GM18867 (cell line): Measurements from ENCODE around the gene RBM41.
"Not testable (repeated sequence)": the region's sequence is repeated elsewhere in the genome, so short reads cannot be mapped to it uniquely, and the experiment has no call there.

Experiments
- ATAC-seq: cut with Tn5 transposase; IDR thresholded peaks from one replicate; pipeline ENCODE4 v1.9.1; 2021; ENCODE audit warnings: mild to moderate bottlenecking, moderate library complexity; ENCODE audit not compliant: unreplicated experiment

The RBM41 gene

DNA sequence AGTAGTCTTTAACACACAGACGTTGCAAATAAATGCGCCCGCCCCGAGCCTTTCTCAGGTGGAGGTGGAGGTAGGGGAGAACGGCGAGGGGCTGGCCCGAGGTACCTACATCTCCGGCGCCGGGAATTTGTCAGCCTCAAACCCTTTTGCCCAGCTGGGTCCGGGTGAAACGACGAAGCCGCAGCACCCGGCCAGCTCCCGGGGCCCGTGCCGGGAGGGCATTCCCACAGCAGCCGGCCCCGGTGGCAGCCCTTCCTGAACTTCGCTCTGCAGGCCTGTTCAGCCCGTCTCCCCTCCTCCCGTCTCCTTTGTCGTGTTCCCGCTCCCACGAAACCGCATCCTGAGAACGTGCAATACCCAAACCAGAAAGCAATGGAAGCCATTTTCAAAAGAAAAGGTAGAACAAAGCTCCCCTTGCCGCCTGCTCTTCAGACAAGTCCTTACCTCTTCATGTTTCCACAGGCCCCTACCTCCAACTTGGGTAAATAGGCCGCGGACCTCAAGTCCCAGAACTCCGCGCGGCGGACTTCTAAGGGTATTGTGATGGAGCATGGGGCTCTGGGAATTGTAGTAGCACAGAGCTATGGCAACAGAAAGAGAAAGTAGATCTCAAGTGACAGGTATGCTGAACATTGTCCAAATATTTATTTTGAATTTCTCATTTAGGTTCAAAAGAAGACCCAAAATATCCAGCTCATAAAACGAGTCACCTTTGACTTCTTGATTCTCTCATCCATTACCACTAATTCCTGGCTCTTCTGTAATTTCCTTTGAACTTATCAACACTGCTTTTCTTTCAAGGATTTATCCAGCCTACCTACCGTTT is at the start of gene RBM41:
Gene RBM41, minus strand, starts transcription at position 501 of the 826 bp plus-strand sequence. Its CDS starts 49 bp downstream, at position 452.
- ATAC-seq: peak; percentile 99

DNA sequence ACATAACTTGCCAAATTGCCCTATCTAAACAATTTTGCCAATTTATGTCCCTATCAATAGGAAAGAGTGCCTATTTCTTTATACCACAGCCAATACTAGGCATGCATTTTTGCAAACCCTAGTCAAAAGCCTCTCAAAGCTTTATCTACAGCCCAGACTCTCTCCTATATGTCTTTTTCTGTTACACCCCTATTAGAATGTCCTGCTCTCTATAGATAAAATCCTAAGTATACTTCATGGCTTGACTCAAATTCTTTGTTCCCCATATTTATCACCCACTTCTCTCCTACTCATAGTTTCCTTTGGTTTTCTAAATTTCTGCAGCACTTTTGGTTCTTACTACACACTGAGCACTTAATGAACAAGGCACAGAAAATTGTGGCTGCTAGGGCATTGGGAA is 49.6 kb upstream of the RBM41 start:
- ATAC-seq: no peak

DNA sequence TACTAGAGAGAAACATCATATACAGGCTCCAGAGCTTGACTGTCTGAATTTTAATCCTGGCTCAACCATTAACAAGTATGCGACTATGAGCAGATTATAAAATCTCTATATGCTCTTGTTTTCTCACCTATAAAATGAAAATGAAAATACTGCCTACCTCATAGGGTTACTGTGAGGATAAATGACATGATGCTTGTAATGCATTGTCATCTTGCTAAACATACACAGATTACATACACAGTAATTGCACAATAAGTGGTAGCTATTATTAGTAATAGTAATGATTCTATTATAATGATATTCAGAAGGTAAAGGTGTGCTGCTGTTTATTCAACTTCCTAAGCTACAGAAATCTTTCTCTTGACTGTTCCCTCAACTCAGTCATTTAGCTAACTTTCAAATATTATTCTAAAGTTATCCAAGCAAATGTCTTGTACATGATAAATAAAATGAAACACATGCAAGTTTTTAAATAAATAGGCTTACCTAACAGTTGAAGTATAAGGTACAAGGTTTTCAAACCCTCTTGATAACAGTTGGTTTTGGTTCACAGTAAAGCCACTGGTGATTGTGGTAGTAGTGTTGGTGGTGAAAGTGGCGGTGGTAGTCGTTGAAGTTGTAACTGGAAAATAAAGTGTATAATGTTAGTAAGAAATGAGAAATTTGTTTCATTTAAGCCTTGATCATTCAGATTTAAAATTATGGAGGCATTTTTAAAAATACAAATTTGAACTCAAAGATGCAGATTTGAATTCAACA is 48.7 kb upstream of the RBM41 start:
- ATAC-seq: no peak

DNA sequence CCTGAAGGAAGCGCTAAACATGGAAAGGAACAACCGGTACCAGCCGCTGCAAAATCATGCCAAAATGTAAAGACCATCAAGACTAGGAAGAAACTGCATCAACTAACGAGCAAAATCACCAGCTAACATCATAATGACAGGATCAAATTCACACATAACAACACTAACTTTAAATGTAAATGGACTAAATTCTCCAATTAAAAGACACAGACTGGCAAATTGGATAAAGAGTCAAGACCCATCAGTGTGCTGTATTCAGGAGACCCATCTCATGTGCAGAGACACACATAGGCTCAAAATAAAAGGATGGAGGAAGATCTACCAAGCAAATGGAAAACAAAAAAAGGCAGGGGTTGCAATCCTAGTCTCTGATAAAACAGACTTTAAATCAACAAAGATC is 39.0 kb upstream of the RBM41 start:
- ATAC-seq: not testable (repeated sequence)

DNA sequence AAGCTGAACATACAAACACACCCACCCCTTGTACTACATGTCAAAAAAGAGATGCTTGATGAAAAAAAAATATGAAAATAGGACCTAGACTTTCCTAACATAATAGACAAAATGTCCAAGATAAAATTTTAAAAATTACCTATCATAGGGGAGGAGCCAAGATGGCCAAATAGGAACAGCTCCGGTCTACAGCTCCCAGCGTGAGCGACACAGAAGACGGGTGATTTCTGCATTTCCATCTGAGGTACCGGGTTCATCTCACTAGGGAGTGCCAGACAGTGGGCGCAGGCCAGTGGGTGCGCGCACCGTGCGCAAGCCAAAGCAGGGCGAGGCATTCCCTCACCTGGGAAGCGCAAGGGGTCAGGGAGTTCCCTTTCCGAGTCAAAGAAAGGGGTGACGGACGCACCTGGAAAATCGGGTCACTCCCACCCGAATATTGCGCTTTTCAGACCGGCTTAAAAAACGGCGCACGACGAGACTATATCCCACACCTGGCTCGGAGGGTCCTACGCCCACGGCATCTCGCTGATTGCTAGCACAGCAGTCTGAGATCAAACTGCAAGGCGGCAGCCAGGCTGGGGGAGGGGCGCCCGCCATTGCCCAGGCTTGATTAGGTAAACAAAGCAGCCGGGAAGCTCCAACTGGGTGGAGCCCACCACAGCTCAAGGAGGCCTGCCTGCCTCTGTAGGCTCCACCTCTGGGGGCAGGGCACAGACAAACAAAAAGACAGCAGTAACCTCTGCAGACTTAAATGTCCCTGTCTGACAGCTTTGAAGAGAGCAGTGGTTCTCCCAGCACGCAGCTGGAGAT is 37.2 kb upstream of the RBM41 start:
- not testable (repeated sequence) for ATAC-seq

DNA sequence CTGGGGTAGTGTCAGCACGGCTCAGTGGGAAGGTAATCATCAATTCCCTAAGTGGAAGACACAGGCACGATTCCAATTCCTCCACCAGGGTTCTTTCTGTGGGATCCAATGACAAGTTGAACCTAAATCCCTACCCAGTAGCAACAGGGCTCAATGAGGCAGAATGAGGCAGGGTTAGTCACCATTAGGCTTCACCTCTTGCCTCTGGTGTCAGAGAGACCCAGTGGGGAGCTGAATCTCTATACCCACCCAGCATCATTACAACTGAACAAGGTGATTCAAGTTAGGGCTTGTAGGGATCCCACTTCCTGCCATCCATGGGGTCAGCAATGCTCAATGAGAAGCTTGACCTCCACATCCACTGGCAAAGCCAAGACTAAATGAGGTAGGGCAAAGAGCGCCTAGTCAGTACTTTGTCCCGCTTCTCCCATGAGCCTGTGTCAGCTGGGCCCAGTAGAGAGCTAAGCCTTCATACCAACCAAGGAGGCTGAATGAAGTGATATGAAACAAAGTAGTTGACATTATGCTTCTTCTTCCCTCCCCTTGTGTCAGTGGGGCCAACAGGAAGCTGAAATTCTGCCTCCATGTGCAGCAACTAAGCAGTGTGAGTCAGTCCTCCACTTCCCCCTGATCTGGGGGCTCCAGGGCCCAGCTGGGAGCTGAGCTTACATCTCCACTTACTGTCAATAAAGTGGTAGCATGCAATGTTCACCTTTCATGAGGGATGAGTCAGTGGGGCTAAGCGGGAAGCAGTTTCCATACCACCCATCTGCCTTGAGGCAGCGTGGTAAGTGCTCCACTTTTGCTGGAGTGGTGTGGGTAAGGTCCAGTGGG is 36.4 kb upstream of the RBM41 start:
- ATAC-seq: no peak

DNA sequence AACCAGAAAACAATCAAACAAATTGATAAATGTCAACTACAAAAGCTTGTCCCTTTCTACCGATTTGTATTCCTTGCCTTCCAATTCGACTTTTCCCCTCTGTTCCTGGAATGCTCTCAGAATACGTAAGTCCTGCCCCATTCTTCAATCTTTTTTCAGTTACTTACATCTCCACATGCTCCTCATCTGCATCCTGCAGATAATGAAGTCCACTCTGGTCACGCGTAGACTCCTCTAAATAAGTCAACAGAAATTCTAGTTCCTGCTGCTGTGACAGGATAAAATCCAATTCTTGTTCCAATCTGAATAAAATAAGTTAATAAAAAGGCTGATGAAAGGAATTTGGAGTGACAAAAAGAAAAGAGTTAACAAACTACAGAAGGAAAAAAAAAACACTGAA is 34.4 kb upstream of the RBM41 start:
- no peak for ATAC-seq

DNA sequence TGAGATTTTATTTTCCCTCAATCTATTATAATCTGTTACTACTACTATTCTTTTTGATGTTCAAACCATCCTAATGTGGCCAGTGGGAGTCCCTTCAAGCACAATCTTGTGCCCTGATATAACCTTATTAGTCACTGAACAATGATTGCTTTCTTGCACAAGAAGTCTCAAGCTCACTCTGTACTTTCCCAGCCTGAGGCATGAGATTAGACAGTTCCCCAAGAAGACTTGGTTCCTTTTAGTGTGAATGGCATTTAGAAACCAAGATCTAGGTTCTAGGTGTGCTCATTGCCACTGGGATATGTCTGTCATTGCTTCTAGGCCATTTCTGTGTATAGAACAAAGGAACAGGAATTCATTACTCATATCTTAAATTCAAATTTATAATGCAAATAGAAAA is 28.0 kb upstream of the RBM41 start:
- ATAC-seq: no peak

DNA sequence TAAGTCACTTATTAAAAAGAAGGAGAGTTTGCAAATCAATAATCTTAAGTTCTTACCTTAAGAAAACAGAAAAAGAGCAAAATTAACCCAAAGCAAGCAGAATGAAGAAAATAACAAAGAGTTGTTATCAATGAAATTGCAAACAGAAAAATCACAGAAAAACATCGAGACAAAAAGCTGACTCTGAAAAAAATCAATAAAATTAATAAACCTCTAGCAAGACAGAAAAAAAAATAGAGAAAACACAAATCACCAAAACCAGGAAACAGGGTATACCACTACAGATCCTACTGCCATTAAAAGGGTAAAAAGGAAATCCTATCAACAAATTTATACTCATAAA is 17.3 kb upstream of the RBM41 start:
- ATAC-seq: no peak

DNA sequence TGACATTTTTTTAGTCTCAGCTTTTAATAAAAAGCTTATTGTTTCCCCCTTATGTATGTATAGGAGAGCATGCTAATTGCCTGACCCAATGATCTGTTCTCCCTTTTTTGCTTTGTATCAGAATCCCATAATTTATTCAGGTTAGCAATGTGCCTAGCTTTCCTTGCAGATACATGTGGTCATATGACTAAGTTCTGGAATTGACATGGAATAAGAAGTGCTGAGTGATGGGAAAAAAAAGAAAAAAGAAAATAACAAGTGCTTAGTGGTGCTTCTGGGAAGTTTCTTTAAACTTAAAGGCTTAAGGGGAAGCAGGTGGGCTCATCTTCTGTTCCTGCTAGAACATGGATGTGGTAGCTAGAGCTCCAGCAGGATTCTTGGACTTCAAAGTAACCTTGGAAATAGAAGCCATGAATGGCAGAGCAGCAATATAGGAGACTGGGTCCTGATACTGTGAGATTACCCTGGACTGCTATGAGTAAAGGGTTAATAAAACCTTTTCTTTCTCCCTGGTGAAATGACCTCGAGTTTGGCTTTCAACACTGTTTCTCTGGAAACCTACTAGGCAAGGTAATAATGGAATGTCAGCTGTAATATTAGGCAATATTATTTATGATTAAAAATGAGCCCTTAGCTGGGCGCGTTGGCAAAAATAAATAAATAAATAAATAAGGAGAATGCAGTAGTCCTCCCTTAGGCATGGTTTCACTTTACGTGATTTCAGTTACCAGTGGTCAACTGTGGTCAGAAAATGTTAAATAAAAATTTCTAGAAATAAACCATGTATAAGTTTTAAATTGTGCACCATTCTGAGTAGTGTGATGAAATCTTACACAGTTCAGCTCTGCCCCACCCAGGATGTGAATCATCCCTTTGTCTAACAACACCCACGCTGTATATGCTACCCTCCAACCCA is 16.7 kb upstream of the RBM41 start:
- ATAC-seq: no peak

DNA sequence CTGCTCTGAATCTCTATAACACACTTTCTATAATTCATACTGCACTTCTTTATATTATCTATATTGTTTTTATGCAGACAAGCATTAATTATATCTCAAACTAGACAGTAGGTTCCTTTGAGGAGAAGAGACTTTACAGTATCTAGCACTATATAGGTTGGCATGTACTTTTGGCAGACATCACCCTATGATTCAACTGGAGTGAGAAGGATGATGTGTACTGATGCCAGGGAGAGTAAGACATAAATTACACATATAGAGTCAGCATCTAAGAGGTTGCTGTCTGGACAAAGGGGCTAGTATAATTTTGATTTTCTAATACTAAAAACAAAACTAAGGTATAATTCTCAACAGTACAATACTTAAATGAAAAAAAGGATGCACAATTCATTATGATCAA is 5.1 kb upstream of the RBM41 start:
- ATAC-seq: no peak

DNA sequence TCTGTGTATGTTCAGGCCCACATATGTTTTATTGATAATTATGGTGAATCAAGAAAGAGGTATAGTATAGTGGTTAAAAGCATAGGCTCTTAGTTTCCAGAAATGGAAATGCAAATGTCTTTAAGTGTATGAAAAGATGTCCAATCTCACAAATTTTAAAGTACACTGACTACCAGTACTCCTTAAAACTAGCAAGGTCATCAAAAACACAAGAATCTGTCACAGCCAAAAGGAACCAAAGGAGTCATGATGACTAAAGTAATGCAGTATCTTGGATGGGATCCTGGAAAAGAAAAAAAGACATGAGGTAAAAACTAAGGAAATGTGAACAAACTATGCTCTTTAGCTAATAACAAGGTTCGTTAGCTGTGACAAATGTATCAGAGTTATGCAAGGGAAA is 661 bp upstream of the RBM41 start:
- ATAC-seq: no peak

DNA sequence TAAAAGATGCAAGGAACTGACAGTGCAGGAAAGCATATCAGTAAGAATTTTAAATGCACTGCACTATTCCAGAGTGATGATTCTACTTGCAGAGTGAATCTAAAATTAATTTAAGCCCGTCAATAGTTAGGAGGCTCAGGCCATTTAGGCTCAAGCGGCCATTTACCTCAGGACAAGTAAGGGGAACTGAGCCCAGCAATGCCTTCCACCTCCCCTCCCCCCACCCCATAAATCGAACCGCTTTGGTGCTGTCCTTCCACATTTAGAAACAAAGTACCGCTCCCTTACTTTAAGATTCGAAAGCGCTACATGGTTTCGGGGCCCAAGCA is 665 bp downstream of the RBM41 start:
- no peak for ATAC-seq

DNA sequence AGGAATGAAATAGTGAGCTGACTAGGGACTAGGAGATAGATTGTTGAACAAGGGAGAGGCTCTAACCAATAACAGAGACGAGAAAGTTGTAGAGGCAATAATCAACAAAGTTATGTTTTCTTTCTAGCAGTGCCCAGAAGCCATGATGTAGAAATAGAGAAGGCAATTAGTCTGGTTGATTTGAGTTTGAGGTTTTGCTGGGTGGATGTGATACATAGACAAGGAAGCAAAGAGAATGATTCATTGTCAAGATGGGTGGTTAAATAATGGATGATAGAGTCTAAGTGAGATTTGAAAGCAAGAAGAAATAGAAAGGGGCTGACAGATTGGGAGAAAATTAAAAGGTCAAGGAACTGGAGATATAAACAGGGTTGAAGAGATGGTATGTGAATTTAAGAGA is 11.2 kb downstream of the RBM41 start:
- no peak for ATAC-seq

DNA sequence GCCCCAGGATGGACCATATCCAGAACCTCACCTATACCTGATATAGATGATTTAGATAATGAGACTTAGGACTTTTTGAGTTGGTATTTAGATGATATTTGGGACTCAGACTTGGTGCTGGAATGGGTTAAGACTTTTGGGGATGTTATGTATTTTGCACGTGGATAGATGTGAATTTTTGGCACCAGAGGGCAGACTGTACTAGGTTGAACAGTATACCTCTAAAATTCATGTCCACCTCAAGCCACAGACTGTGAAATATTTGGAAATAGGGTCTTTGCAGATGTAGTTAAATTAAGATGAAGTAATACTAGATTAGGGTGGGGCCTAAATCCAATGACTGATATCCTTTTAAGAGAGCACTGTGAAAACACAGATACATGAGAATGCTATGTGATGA is 15.6 kb downstream of the RBM41 start:
- ATAC-seq: no peak

DNA sequence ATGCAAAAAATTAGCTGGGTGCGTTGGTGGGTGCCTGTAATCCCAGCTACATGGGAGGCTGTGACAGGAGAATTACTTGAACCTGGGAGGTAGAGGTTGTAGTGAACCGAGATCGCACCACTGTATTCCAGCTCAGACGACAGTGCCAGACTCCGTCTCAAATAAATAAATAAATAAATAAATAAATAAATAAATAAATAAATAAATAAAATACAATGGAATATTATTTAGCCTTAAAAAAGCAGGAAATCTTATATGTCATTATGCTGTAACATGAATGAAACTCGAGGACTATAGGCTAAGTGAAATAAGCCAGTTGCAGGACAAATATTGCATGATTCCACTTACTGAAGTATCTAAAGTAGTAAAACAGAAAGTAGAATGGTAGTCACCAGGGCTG is 42.5 kb downstream of the RBM41 start:
- no peak for ATAC-seq

DNA sequence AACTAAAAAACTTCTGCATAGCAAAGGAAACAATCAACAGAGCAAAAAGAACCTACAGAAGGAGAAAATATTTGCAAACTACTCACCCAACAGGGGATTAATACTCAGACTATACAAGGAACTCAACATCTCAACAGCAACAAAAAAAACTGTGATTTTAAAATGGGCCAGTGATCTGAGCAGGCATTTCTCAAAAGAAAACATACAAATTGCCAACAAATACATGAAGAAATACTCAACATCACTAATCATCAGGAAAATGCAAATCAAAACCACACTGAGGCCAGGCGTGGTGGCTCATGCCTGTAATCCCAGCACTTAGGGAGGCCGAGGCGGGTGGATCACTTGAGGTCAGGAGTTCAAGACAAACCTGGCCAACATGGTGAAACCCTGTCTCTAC is 60.9 kb downstream of the RBM41 start:
- ATAC-seq: not testable (repeated sequence)

DNA sequence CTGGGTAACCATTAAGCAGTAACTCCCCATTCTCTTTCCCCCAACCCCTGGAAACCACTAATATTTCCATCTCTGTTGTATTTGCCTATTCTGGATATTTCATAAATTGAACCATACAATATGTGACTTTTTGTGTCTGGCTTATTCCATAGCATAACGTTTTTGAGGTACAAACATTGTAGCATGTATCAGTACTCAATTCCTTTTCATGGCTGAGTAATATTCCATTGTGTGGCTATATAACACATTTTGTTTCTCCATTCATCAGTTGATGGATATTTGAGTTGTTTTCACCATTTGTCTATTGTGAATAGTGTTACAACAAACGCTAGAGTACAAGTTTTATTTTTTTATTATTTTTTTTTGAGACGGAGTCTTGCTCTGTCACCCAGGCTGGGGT is 63.6 kb downstream of the RBM41 start:
- no peak for ATAC-seq

DNA sequence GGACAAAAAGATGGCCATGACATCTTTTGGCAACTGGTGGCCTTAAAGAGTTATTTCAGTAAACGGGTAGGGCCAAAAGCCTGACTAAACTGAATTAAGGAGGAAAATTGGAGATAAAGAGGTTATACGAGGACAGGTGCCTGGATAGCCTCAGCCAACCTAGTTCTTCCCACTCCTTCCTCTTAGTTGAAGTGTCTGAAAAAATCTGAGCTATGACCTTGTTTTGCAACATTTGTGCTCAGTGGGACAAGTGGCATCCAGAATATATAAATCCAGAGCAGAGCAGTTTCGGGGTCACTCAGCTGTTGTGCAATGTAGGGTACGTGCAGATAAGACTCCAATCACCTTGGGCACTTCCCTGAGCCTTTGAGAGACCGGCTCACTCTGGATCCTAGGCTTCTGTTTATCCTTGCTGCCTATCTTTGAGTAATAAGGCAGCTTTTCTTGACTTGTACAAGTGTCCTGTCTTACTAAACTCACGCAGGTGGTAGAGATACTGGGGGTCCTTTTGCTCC is 68.4 kb downstream of the RBM41 start:
- ATAC-seq: no peak

DNA sequence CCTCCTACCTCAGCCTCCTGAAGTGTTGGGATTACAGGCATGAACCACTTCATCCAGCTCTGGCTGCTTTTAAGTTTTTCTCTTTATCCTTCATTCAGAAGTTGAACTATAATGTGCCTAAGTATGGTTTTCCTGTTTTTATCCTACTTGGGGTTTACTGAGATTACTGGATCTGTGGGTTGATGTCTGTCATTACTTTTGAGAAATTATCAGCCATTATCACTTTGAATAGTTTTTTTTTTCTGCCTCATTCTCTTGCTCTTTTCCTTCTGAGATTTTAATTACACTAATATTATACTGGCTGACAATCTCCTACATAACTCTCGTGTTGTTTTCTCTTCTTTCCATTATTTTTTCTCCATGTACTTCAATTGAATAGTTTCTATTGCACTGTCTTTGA is 71.0 kb downstream of the RBM41 start:
- no peak for ATAC-seq
